GM21390 (cell line): ENCODE measurements around the gene NANOS3.
"Not testable (repeated sequence)": the region's sequence is repeated elsewhere in the genome, so short reads cannot be mapped to it uniquely, and the experiment has no call there.

Experiments used
- ATAC-seq: cut with Tn5 transposase; IDR thresholded peaks from one replicate; pipeline ENCODE4 v1.9.1; 2021; ENCODE audit not compliant: unreplicated experiment

The NANOS3 gene

DNA sequence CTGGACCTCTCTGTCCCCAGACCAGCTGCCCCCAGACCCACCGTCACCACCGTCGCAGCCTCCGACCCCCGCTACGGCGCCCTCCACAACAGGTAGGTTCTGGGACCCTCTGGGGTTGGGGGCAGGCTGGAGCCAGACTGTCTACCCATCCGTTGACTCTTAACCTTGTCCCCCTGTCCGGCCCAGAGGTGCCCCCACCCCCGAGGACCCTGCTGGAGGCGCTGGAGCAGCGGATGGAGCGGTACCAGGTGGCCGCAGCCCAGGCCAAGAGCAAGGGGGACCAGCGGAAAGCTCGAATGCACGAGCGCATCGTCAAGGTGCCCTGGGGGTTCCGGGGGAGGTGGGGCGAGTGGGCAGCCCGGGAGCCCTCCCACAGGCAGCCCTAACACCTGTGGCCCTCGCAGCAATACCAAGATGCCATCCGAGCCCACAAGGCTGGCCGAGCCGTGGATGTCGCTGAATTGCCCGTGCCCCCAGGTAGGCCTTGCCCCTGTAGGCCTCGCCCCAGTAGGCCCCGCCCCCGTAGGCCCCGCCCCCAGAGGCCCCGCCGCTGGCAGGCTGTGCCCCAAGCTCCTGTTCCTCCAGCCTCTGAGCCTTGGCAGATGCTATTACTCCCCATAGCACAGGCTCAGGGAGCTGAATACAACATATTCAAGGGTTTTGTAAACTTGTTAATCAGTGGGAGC is 41.9 kb downstream of the NANOS3 start:
- ATAC-seq: no peak

DNA sequence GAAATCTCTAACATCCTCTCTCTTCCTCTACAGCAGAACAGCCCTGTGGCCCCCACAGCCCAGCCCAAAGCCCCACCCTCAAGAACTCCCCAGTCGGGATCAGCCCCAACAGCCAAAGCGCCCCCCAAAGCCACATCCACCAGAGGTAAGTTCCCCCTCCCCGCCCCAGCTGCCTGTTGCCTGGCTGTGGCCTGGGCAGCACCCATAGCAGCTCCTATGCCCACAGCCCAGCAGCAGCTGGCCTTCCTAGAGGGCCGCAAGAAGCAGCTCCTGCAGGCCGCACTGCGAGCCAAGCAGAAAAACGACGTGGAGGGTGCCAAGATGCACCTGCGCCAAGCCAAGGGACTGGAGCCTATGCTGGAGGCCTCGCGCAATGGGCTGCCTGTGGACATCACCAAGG is 43.6 kb downstream of the NANOS3 start:
- no peak for ATAC-seq

DNA sequence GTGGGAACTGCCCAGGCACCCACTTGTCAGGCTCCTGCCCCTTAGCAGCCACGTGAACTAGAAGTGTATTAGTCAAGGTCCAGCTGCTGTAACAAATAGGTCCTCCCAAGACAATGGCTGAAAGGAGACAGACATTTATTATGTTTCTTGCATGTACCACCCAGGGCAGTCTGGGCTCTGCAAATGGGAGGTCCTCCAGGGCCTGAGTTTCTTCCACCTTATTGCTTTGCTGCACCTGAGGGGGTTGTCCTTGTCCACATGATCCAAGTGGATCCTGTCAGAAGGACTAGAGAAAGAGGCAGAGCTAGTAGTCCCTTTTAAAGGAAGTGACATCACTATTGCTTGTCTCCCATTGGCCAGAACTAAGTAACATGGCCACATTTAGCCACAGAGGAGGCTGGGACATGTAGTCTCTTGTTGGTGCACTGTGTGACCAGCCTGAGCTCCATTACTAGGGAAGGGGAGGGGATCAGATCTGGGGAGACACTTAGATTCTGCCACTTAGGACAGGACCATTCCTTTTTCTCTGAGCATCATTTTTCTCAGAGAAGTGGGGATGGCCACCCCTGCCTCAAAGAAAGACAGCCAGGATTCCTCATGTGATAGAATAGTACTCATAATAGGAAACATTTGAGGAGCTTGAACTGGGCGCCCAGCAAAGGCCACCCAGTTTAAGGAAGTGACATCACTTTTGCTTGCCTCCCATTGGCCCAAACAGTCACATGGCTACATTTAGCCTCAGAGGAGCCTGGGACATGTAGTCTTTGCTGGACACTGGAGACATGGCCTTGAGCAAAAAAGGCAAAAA is 44.2 kb downstream of the NANOS3 start:
- ATAC-seq: no peak

DNA sequence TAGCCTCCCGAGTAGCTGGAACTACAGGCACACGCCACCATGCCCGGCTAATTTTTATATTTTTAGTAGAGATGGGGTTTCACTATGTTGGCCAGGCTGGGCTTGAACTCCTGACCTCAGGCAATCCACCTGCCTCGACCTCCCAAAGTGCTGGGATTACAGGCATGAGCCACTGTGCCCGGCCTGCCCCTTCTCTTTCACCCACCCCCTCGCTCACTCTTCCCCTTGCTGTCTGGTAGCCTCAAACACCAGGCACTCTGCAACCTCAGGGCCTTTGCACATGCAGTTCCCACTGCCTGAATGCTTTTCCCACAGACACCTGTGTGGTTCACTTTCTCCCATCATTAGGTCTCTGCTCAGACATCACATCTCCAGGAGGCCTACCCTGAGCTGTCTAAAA is 45.2 kb downstream of the NANOS3 start:
- ATAC-seq: not testable (repeated sequence)

DNA sequence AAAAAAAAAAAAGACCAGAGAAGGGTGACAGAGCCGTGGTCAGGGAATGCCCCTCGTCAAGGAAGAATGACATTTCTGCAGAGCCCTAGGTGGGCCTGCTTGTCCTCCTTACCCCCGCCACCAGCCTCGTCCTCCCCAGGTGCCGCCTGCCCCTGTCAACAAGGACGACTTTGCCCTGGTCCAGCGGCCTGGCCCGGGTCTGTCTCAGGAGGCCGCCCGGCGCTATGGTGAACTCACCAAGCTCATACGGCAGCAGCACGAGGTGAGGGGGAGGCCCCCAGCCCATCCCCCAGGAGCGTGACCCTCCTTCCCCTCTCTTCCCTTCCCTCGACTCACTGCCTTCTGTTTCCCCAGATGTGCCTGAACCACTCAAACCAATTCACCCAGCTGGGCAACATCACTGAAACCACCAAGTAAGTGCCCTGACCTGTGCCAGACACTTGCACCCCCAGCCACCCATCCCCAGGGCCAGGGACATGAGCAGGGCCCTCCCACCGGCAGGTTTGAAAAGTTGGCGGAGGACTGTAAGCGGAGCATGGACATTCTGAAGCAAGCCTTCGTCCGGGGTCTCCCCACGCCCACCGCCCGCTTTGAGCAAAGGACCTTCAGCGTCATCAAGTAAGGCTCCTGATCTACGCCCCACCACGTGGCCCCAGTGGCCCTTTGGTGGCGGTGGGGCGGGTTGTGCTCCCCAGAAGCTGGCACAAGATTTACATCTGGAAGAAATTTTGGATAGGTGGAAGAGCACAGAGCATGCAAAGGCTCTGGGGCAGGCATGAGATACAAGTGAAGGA is 46.5 kb downstream of the NANOS3 start:
- no peak for ATAC-seq

DNA sequence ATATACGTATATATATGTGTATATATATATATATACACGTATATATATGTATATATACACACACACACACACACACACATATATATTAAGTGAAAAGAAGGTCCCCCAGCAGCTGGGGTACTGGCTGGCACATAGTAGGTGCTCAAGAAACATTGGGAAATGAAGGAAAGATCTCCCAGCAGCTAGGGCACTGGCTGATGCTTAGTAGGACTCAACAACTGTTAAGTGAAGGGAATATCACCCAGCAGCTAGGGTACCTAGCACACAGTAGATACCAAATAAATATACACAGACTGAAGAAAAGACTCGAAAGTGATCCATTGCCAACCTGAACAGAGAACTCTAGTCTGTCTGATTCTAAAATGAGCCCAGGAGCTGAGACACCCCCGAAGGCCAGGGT is 49.1 kb downstream of the NANOS3 start:
- no peak for ATAC-seq

DNA sequence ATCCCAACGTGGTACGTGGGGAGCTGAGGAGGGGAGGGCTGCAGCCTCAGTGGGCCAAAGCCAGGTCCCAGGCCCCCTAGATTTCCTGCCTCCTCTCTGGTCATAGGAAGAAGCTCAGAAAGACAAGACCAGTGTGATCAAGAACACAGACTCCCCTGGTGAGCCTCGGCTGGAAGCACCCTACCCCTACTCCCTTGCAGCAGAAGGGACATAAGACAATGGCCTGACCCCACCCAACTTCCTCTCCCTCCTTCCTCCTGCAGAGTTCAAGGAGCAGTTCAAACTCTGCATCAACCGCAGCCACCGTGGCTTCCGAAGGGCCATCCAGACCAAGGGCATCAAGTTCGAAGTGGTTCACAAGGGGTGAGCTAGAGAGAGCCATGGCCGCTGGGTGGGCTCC is 49.8 kb downstream of the NANOS3 start:
- no peak for ATAC-seq

DNA sequence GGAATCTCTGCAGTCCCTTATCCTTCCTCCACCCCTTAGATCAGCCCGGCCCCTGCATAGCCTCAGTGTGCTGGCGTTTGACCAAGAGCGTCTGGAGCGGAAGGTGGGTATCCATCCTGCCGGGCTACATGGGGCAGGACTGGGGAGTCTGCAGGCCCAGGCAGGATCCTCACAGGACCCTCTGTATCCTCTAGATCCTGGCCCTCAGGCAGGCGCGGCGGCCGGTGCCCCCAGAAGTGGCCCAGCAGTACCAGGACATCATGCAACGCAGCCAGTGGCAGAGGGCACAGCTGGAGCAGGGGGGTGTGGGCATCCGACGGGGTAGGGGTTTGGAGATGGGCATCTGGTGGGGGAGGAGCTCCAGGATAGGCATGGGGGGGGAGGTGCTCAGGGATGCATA is 52.4 kb downstream of the NANOS3 start:
- no peak for ATAC-seq

DNA sequence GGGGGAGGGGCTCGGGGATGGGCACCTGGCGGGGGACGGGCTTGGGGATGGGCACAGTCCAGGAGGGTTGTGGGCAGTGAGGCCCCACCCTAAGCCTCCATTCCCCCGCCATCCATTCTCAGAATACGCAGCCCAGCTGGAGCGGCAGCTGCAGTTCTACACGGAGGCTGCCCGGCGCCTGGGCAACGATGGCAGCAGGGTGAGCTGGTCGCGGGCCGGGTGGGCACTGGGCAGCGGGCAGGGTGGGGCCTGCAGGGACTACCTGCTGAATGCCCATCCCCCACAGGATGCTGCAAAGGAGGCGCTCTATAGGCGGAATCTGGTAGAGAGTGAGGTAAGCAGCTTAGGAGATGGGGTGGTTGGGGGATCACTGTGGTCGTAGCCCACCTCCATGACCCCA is 53.0 kb downstream of the NANOS3 start:
- no peak for ATAC-seq
